ENCODE results near the gene GNAI3.

DNA sequence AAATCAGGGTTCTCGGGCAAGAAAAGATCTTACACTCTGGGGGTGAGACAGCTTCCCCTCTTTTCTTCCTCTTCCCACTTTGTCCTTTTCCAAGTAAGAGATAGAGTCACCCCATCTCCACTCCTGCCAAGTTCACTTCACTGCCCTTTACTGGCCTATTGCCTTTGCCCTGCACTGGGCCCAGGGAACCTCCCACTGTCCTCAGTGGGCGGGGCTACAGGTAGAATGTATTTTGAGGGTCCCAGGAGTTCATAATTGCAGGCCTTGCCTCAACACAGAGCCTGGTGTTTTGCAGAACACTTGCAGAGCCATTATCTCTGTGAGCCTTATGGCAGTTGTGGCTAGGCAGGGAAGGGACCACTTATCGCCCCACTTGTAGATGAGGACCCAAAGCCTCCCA is 74.5 kb downstream of the GNAI3 start:
- TF ChIP-seq, protein P1, sequence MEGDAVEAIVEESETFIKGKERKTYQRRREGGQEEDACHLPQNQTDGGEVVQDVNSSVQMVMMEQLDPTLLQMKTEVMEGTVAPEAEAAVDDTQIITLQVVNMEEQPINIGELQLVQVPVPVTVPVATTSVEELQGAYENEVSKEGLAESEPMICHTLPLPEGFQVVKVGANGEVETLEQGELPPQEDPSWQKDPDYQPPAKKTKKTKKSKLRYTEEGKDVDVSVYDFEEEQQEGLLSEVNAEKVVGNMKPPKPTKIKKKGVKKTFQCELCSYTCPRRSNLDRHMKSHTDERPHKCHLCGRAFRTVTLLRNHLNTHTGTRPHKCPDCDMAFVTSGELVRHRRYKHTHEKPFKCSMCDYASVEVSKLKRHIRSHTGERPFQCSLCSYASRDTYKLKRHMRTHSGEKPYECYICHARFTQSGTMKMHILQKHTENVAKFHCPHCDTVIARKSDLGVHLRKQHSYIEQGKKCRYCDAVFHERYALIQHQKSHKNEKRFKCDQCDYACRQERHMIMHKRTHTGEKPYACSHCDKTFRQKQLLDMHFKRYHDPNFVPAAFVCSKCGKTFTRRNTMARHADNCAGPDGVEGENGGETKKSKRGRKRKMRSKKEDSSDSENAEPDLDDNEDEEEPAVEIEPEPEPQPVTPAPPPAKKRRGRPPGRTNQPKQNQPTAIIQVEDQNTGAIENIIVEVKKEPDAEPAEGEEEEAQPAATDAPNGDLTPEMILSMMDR (IDR thresholded peaks at IDR 0.05) = no peak
- TF ChIP-seq EP300 (IDR thresholded peaks at IDR 0.05) (no peak), POLR2AphosphoS5 (IDR thresholded peaks at IDR 0.05) (no peak), POLR2A (IDR thresholded peaks at IDR 0.05; ENCODE audit: low read depth) (no peak)

Data from esophagus muscularis mucosa (tissue), 4 donors.